OCI-LY7 (cell line): Measurements from ENCODE around the gene GLE1.

Source experiments
- EZH2phosphoT487 ChIP-seq: fragments of 200-600 bp; sonication (generic); IDR thresholded peaks from 2 replicates; pipeline ENCODE4 v1.6.1; 2018; ENCODE audit warnings: low read depth, borderline replicate concordance, mild to moderate bottlenecking, mixed run types, antibody characterized with exemption, low read length, moderate library complexity, mixed read lengths
- TF ChIP-seq, protein P1 (sequence below): fragments of 200-600 bp; sonication (generic); conservative IDR thresholded peaks from 2 replicates; pipeline ENCODE4 v1.5.1; 2014; ENCODE audit warnings: mild to moderate bottlenecking, antibody characterized with exemption, low read length, moderate library complexity, mixed read lengths

DNA sequence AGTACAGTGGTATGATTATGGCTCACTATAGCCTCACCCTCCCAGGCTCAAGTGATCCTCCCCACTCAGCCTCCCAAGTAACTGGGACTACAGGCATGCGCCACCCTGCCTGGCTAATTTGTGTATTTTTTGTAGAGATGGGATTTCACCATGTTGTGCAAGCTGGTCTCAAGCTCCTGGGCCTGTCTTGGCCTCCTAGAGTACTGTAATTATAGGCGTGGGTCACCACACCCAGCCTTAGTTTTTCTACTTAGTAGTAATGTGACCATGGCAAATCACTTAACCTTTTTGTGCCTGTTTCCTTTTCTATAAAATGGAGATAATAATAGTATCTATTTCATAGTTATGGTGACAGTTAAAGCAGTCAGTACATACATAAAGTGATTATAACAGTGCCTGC is 22.2 kb downstream of the GLE1 start:
- TF ChIP-seq, protein P1, sequence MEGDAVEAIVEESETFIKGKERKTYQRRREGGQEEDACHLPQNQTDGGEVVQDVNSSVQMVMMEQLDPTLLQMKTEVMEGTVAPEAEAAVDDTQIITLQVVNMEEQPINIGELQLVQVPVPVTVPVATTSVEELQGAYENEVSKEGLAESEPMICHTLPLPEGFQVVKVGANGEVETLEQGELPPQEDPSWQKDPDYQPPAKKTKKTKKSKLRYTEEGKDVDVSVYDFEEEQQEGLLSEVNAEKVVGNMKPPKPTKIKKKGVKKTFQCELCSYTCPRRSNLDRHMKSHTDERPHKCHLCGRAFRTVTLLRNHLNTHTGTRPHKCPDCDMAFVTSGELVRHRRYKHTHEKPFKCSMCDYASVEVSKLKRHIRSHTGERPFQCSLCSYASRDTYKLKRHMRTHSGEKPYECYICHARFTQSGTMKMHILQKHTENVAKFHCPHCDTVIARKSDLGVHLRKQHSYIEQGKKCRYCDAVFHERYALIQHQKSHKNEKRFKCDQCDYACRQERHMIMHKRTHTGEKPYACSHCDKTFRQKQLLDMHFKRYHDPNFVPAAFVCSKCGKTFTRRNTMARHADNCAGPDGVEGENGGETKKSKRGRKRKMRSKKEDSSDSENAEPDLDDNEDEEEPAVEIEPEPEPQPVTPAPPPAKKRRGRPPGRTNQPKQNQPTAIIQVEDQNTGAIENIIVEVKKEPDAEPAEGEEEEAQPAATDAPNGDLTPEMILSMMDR = no peak
- TF ChIP-seq EZH2phosphoT487 = no peak
